ENCODE data around the gene GART.

Gene GART

GRCh38 chr21:33552999-33553598 is 11.2 kb upstream of the GART start:
- DNase-seq, result no peak

- no peak for DNase-seq
These were observed 10.4 kb upstream of the GART start for GRCh38 chr21:33552093-33552998.

GRCh38 chr21:33551664-33552063 is 9.7 kb upstream of the GART start:
- no peak for DNase-seq

GRCh38 chr21:33550772-33551660 is 9.1 kb upstream of the GART start:
- DNase-seq, result no peak

- no peak for DNase-seq
These were observed 8.2 kb upstream of the GART start for GRCh38 chr21:33549848-33550771.

- no peak for DNase-seq
These were observed 4.2 kb upstream of the GART start for GRCh38 chr21:33546086-33546485.

GRCh38 chr21:33544451-33545195 is 2.7 kb upstream of the GART start:
- DNase-seq, result no peak

GRCh38 chr21:33543505-33544129 is 1.7 kb upstream of the GART start:
- peak; percentile 69 to 71 for DNase-seq

- peak; percentile 93 to 95 for DNase-seq
These were observed 955 bp upstream of the GART start, which contains the start of gene SON for GRCh38 chr21:33542640-33543504. TSS of gene SON (plus strand) at chr21:33543038. CDS start at chr21:33543093, 55 bp downstream.

- no peak for DNase-seq
These were observed 709 bp downstream of the GART start for GRCh38 chr21:33541105-33541711.

- no peak for DNase-seq
These were observed 1.2 kb downstream of the GART start for GRCh38 chr21:33540711-33541104.

- no peak for DNase-seq
These were observed 2.3 kb downstream of the GART start for GRCh38 chr21:33539616-33540015.

- no peak for DNase-seq
These were observed 4.7 kb downstream of the GART start for GRCh38 chr21:33537212-33537611.

GRCh38 chr21:33531007-33531406 is 10.9 kb downstream of the GART start:
- no peak for DNase-seq

GRCh38 chr21:33522953-33523349 is 19.0 kb downstream of the GART start:
- no peak for DNase-seq

- no peak for DNase-seq
These were observed 19.5 kb downstream of the GART start for GRCh38 chr21:33522297-33522952.

- DNase-seq, result no peak
These were observed 23.0 kb downstream of the GART start for GRCh38 chr21:33518899-33519298.

GRCh38 chr21:33514229-33514628 is 27.7 kb downstream of the GART start:
- DNase-seq, result no peak

- DNase-seq, result no peak
These were observed 29.4 kb downstream of the GART start for GRCh38 chr21:33512481-33512880.

Measured in stimulated activated CD4-positive, alpha-beta T cell treated with anti-CD3 and anti-CD28 coated beads, Interleukin-2, amount 100 ng/mL, for 48 hours (primary cell).